NCI-H1694 (cell line): ENCODE measurements around the gene ABCC4.
"Not testable (repeated sequence)": the region's sequence is repeated elsewhere in the genome, so short reads cannot be mapped to it uniquely, and the experiment has no call there.

Experiments
- DNase-seq: peaks from one replicate; lab custom pipeline; 2025; lab: John Stamatoyannopoulos, UW

The ABCC4 gene

GRCh38 chr13:95226932-95227695, 74.1 kb downstream of the ABCC4 start:
- no peak for DNase-seq

DNA sequence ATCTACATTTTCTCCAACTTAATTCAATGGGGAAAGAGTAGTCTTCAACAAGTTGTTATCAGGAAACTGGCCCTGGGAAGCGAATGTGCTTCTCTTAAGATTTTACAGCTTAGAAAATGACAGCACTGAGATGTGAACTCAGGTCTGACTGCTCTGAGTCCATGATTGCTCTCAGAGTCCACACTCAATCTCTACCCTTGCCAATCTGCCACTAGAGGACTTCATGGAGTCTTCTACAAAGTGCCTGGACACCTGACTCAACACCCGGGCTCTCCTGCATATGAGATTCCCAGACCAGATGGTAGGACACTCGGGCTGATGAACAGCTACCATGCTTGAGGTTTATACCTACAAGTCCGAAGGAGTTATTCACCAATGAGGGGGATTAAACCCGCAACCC, 74.8 kb downstream of the ABCC4 start:
- no peak for DNase-seq

GRCh38 chr13:95226050-95226449, 75.2 kb downstream of the ABCC4 start:
- DNase-seq, result no peak

DNA sequence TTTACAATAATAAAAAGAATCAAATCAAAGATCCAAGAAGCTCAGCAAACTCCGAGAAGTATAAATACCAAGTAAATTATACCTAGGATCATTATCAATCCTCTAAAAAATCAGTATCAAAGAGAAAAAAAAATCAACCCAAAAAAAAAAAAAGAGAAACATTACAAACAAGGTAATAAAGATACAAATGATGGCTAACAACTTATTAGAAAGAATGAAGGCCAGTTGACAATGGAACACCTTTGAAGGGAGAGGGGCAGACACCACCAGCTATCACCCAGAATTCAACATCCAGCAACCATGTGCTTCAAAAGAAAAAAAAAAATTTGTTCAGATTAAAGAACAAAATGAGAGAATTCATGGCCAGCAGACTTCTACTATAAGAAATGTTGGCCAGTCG, 77.2 kb downstream of the ABCC4 start:
- no peak for DNase-seq

DNA sequence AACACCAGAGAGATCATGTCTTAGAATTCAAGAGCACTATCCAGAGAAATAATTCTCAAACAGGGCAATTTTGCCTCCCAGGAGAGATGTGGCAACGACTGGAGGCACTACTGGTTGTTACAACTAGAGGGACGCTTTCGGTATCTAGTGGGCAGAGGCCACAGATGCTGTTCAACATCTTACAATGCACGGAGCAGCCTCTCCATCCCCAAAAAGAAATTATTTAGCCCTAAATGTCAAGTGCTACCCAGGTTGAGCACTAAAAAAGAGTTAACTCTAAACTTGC, 78.6 kb downstream of the ABCC4 start:
- no peak for DNase-seq

- no peak for DNase-seq
Observed at GRCh38 chr13:95221971-95222732, 79.1 kb downstream of the ABCC4 start.

DNA sequence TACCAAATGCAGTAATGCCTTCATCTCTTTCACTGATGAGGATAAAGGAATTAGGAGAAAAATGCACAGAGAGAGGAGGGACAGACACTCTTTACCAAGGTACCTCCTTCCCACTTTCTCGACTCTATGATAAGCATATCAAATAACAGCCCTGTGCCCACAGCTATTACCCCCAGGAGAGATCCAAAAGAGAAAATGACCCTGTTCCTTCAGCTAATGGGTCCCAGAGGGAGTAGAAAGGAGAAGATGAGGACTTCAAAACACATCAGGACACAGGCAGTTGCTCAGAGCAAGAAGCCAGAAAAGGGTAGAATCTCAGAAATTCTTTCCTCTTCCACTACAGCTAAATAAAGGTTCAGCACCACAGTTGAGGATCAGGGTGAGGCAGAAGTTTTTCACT, 80.6 kb downstream of the ABCC4 start:
- DNase-seq, result no peak

DNA sequence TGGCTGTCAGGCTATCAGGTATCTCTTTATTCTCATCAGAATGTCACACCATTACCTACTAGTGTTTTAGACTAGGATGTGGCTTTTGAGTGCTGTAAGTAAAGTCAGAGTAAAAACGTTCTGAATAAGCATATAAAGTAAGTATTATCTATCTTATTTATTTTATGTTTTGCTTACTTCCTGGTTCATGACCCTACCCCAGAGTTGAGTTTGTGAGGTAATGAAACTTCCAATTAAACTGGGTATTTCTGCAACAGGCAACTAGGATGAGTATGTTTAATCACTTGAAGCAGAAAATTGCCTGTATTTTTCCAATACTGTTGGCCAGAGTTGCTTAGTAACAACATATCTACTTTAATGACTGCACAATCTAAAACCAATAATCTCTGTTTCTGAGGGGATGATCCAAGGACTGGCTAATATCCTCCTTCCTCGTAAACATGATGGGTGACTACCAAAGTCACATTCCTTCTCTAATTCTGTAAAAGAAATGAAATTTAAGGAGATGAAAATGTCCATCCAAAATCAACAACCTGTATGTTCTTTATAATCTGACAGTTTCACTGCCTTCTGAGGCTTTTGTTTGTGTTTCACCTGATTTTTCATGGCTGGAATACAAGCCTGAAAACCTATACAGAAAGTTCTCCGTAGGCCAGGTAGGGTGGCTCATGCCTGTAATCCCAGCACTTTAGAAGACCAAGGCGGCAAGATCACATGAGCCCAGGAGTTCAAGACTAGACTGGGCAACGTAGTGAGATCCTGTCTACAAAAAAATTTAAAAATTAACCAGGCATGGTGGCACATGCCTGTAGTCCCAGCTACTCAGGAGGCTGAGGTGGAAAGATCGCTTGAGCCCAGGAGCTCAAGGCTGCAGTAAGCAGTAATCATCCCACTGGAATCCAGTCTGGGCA, 83.1 kb downstream of the ABCC4 start:
- no peak for DNase-seq

DNA sequence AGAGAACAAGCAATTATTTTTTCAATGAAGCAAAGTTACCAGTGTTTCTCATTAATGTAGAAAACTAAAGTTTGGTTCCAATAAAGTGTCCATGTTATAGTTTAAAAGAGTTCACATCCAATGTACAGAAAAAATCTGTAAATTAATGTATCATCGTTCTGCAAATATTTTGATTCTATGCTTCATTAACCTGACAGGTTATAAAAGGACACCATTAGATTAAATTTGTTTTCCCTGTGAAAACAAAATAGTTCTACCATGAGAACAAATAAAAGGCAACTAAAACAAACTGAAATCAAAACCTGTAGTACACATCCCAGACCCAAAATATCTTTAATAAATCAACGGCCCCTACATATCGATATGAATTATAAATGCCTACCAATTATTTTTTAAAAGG, 85.1 kb downstream of the ABCC4 start:
- DNase-seq, result no peak

DNA sequence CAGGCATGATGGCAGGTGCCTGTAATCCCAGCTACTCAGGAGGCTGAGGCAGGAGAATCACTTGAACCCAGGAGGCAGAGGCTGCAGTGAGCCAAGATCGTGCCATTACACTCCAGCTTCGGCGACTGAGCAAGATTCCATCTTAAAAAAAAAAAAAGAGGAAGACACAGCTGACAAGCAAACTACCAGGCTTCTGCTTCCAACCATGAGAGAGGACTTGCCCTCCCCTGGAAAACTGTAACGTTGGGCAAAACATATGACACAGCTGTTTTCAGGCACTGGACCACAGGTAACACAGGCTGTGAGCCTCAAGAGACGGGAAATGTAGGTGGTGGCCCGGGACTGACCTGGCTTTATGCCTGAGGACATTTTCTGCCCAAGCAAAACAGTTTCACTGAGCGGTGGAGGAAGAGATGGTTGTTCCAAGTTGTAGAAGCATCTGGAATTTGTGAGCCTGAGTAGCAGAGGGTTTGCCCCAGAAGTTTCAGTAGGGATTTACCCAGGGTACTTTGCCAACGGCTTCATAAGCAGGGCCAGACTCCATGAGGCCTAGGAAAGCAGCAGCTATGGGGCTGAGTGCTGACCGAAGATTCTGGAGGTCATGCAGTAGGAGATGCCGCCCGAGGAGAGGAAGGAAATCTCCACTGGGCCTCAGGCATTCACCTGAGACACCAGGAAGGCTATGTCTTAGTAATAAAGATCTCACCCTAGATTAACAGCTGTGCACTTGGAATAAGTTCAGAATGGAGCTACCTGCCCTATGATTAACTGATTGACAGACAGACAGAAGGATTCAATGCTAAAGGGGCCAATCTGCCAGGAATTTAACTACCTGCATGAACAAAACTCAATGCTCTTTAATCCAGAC, 88.0 kb downstream of the ABCC4 start:
- no peak for DNase-seq

DNA sequence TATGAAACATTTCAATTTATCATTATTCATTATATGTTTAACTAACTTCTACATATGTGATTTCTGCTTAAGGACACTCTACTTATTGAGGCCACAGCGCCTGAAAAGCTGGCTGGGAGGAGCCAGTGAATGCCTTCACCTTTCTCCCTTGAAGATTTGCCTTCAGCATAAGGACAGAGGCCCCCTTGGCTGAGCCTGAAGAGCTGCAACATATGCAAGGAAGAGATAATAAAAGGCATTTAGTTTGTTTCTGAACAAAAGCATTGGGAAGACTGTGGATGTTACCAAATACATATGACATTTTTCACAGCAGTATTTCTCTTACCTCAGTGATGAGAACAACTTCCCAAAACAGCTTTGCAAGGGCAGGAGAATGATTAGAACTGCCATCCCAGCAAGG, 92.1 kb downstream of the ABCC4 start:
- no peak for DNase-seq

DNA sequence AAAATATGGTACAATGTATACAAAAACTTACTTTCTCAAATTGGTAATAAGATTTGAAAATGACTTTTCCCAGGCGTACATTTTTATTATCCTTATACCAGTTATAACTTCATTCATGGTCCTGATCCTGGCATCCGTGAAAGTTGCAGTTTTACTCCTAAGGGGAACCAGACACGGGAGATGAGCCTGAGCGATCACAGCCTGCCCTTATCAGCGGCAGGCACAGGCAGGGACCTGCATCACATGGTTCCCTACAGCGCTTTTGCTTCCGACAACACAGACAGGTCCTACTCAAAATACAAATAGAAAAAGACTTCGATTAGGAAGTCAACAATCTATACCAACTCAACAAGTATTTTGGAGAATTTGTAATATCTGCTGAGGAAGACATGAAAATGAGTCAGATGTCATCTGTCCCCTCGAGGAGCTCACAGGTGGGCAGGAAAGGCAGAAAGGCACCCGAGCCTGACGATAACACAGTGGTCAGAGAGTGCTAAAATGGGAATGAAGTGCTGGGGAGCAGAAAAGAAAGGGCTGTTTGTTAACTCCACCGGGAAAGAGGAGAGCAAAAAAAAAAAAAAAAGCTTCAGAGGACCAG, 93.4 kb downstream of the ABCC4 start:
- DNase-seq, result no peak

DNA sequence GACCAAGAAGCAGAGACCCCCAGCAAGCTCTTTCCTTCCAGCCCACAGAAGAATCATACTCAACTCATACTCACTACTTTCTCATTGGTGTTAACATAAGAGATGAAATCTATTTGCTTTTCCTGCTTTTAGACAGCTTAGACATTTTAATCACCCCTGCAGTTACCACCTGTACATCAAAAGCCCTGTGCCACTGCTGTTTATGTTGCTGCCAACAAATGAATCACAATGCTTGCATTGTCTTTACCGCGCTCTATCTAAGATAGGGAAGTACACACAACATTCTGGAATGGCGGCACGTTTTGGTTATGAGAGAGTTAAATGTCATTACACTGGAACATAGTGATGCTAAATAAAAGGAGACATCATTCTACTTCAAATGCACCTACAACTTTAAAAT, 95.1 kb downstream of the ABCC4 start:
- no peak for DNase-seq

DNA sequence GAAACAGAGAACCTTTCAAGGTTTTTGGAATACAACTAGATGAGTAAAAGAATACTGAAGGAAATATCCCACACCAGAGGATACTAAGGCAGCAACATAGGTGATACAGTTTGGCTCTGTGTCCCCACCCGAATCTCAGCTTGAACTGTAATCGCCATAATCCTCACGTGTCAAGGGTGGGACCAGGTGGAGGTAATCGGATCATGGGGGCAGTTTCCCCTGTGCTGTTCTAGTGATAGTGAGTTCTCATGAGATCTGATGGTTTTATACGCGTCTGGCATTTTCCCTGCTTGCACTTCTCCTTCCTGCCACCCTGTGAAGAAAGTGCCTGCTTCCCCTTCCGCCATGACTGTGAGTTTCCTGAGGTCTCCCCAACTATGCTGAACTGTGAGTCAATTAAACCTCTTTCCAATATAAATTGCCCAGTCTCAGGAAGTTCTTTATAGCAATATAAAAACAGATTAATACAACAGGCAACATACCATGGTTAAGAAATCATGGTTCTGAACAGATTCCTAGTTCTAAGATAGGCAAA, 97.0 kb downstream of the ABCC4 start:
- no peak for DNase-seq

DNA sequence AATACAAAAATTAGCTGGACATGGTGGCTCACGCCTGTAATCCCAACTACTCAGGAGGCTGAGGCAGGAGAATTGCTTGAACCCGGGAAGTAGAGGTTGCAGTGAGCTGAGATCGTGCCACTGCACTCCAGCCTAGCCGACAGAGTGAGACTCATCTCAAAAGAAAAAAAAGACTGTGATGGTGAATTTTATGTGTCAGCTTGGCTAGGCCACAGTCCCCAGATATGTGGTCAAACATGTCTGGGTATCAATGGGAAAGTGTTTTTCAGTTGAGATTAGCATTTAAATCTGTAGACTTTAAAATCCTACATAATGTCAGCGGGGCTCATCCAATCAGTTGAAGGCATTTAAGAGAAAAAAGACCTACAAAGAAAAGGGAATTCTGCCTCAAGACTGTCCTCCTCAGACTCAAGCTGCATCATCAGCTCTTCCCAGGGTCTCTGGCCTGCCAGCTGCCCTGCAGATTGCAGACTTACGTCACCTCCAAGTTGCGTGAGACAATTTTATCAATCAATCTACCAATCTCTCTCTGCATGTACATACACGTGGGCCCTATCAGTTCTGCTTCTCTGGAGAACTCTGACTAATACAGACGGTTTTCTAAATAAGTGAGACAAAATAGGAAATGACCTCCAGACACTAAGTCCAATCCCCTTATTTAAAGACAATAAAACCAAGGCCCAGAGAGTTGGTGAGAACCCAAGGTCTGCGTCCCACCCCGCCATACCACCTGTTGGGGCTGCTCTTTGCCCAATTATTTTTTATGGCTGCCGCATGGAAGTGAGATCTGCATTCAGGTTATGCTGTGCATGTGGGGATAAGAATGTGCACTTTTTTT, 99.2 kb downstream of the ABCC4 start:
- DNase-seq, result no peak

DNA sequence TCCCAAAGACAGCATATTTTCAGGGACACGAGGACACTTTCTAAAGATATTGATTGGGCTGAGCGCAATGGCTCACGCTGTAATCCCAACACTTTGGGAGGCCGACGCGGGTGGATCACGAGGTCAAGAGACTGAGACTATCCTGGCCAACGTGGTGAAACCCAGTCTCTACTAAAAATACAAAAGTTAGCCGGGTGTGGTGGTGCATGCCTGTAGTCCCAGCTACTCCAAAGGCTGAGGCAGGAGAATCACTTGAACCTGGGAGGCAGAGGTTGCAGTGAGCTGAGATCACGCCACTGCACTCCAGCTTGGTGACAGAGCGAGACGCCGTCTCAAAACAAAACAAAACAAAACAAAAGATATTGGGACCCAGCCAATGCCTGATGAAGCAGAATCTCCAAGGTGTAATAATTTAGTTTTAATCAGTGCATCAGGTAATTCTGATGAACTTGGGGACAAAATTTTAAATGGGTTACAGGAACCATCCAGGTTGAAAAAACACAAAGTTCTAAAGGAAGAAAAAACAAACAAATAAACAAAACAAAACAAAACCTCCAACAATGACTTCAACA, 100.8 kb downstream of the ABCC4 start:
- not testable (repeated sequence) for DNase-seq

GRCh38 chr13:95199896-95200295, 101.4 kb downstream of the ABCC4 start:
- no peak for DNase-seq

DNA sequence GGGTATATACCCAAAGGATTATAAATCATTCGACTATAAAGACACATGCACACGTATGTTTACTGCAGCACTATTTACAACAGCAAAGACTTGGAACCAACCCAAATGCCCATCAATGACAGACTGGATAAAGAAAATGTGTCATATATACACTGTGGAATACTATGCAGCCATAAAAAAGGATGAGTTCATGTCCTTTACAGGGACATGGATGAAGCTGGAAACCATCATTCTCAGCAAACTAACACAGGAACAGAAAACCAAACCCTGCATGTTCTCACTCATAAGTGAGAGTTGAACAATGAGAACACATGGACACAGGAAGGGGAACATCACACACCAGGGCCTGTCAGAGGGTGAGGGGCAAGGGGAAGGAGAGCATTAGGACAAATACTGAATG, 102.6 kb downstream of the ABCC4 start:
- not testable (repeated sequence) for DNase-seq

- no peak for DNase-seq
Observed at GRCh38 chr13:95197548-95197947, 103.7 kb downstream of the ABCC4 start.

DNA sequence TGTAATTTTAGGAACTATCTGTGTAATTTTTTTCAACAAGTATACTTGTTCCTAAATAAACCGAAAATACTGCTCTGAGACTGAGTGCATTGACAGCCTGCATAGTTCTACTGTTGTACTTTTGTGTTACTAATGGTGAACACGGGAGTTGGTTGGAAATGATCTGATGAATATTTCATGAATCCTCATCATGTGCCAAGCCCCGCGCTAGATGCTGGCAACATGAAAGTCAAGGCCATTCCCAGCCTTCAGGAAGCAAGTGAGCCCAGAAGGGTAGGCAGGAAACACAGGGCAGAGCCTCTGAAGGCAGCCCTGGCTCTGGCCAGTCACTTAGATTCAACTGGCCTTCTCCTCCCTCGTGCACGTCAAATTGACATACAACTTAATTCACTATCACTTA, 106.1 kb downstream of the ABCC4 start:
- no peak for DNase-seq
